H9 (cell line): ENCODE results near the gene ACTL7A. TPM values are rescaled to one million over a fixed set of nuclear protein-coding genes. Genes with fewer than 3 reads are reported as not detected.

ENCODE experiments used
- DNase-seq: peaks from one replicate; pipeline ENCODE4 v3.0.0-alpha.2; 2017
- H2AFZ ChIP-seq: one replicate; pipeline ENCODE4 v1.6.1; 2013; ENCODE audit warnings: mild to moderate bottlenecking, low read length, control low read depth, moderate library complexity
- H2AK5ac ChIP-seq: 2 replicates; pipeline ENCODE4 v1.6.1; 2013; ENCODE audit warnings: low read length, control low read depth, mixed read lengths; ENCODE audit not compliant: insufficient read length
- H2BK120ac ChIP-seq: one replicate; pipeline ENCODE4 v1.6.1; 2013; ENCODE audit warnings: low read depth, mild to moderate bottlenecking, low read length, control low read depth, inconsistent platforms; ENCODE audit not compliant: poor library complexity, severe bottlenecking
- H2BK12ac ChIP-seq: 2 replicates; pipeline ENCODE4 v1.6.1; 2013; ENCODE audit warnings: low read length, control low read depth, mixed read lengths, low read depth; ENCODE audit not compliant: insufficient read length
- H2BK15ac ChIP-seq: 2 replicates; pipeline ENCODE4 v1.6.1; 2013; ENCODE audit warnings: low read depth, low read length, control low read depth
- H2BK20ac ChIP-seq: one replicate; pipeline ENCODE4 v1.6.1; 2013; ENCODE audit warnings: low read depth, mild to moderate bottlenecking, low read length, control low read depth, inconsistent platforms; ENCODE audit not compliant: poor library complexity, severe bottlenecking
- H2BK5ac ChIP-seq: 2 replicates; pipeline ENCODE4 v1.6.1; 2013; ENCODE audit warnings: low read length, control low read depth, mixed read lengths; ENCODE audit not compliant: insufficient read length
- H3K14ac ChIP-seq: 2 replicates; pipeline ENCODE4 v1.6.1; 2013; ENCODE audit warnings: low read length, control low read depth; ENCODE audit not compliant: insufficient read depth
- H3K18ac ChIP-seq: 2 replicates; pipeline ENCODE4 v1.6.1; 2013; ENCODE audit warnings: low read depth, mild to moderate bottlenecking, mixed read lengths, low read length, control low read depth; ENCODE audit not compliant: insufficient read length
- H3K23ac ChIP-seq: 2 replicates; pipeline ENCODE4 v1.6.1; 2013; ENCODE audit warnings: low read length, control low read depth, mixed read lengths, low read depth; ENCODE audit not compliant: insufficient read length
- H3K23me2 ChIP-seq: 2 replicates; pipeline ENCODE4 v1.6.1; 2013; ENCODE audit warnings: low read depth, mild to moderate bottlenecking, mixed read lengths, low read length, control low read depth; ENCODE audit not compliant: insufficient read length, poor library complexity, severe bottlenecking
- H3K27ac ChIP-seq: 2 replicates; pipeline ENCODE4 v1.5.1; 2013; ENCODE audit warnings: low read length, control low read depth, mixed read lengths, low read depth; ENCODE audit not compliant: insufficient read length
- H3K27me3 ChIP-seq: 2 replicates; pipeline ENCODE4 v1.6.1; 2013; ENCODE audit warnings: low read length, control low read depth, inconsistent platforms; ENCODE audit not compliant: insufficient read depth
- H3K4ac ChIP-seq: 2 replicates; pipeline ENCODE4 v1.6.1; 2013; ENCODE audit warnings: low read depth, mild to moderate bottlenecking, control low read depth, inconsistent platforms, low read length, moderate library complexity
- H3K4me1 ChIP-seq: 2 replicates; pipeline ENCODE4 v1.6.1; 2013; ENCODE audit warnings: low read length, control low read depth, inconsistent platforms; ENCODE audit not compliant: insufficient read depth
- H3K4me2 ChIP-seq: 2 replicates; pipeline ENCODE4 v1.6.1; 2013; ENCODE audit warnings: low read length, control low read depth, mixed read lengths; ENCODE audit not compliant: insufficient read length, insufficient read depth
- H3K56ac ChIP-seq: 2 replicates; pipeline ENCODE4 v1.6.1; 2013; ENCODE audit warnings: low read depth, mild to moderate bottlenecking, mixed read lengths, low read length, control low read depth; ENCODE audit not compliant: insufficient read length
- H3K79me1 ChIP-seq: 2 replicates; pipeline ENCODE4 v1.6.1; 2013; ENCODE audit warnings: low read depth, mild to moderate bottlenecking, moderate library complexity, low read length, control low read depth, inconsistent platforms; ENCODE audit not compliant: insufficient read depth, poor library complexity, severe bottlenecking
- H3K79me2 ChIP-seq: 2 replicates; pipeline ENCODE4 v1.6.1; 2013; ENCODE audit warnings: low read length, control low read depth, inconsistent platforms; ENCODE audit not compliant: insufficient read depth
- H3K9ac ChIP-seq: 2 replicates; pipeline ENCODE4 v1.6.1; 2013; ENCODE audit warnings: low read length, control low read depth, mixed read lengths; ENCODE audit not compliant: insufficient read length; ENCODE audit errors: extremely low read depth
- H3K9me3 ChIP-seq: one replicate; pipeline ENCODE4 v1.6.1; 2013; ENCODE audit warnings: low read depth, low read length, inconsistent platforms; ENCODE audit not compliant: control insufficient read depth
- H3T11ph ChIP-seq: one replicate; pipeline ENCODE4 v1.6.1; 2013; ENCODE audit warnings: mild to moderate bottlenecking, low read length, control low read depth, inconsistent platforms
- H4K20me1 ChIP-seq: one replicate; pipeline ENCODE4 v1.6.1; 2013; ENCODE audit not compliant: control insufficient read depth, insufficient read length, insufficient read depth
- H4K5ac ChIP-seq: 2 replicates; pipeline ENCODE4 v1.6.1; 2013; ENCODE audit warnings: low read depth, mild to moderate bottlenecking, mixed read lengths, low read length, control low read depth; ENCODE audit not compliant: insufficient read length
- H4K8ac ChIP-seq: replicated peaks from 2 replicates; pipeline ENCODE4 v1.6.1; 2013; ENCODE audit warnings: low read length, control low read depth, mixed read lengths, low read depth; ENCODE audit not compliant: insufficient read length
- H4K91ac ChIP-seq: 2 replicates; pipeline ENCODE4 v1.6.1; 2013; ENCODE audit warnings: low read depth, mild to moderate bottlenecking, moderate library complexity, mixed read lengths, low read length, control low read depth; ENCODE audit not compliant: insufficient read length
- H3K27ac Mint-ChIP-seq, 3 experiments: 2 replicates in 2 of 3; 3 replicates in 1 of 3; pipeline ENCODE4 v1.8.0; 2020 to 2021; ENCODE audit warnings: mixed read lengths in 3 of 3, mild to moderate bottlenecking in 1 of 3, moderate library complexity in 1 of 3
- H3K27me3 Mint-ChIP-seq: 2 replicates; pipeline ENCODE4 v1.8.0; 2021; ENCODE audit warnings: low read depth, mild to moderate bottlenecking, moderate library complexity, mixed read lengths
- H3K36me3 Mint-ChIP-seq, 3 experiments: 2 replicates in 2 of 3; 3 replicates in 1 of 3; pipeline ENCODE4 v1.8.0; 2020 to 2021; ENCODE audit warnings: low read depth in 3 of 3, mixed read lengths in 3 of 3; ENCODE audit not compliant: insufficient read depth in 1 of 3
- H3K4me1 Mint-ChIP-seq, 2 experiments: 2 replicates each; pipeline ENCODE4 v1.8.0; 2020; ENCODE audit warnings: mixed read lengths in 2 of 2
- H3K4me3 Mint-ChIP-seq, 2 experiments: 2 replicates in 1 of 2; 3 replicates in 1 of 2; pipeline ENCODE4 v1.8.0; 2020 to 2021; ENCODE audit warnings: mild to moderate bottlenecking in 2 of 2, mixed read lengths in 2 of 2, moderate library complexity in 1 of 2
- H3K9me3 Mint-ChIP-seq, 2 experiments: 2 replicates in 1 of 2; 3 replicates in 1 of 2; pipeline ENCODE4 v1.8.0; 2020; ENCODE audit warnings: mild to moderate bottlenecking in 2 of 2, mixed read lengths in 2 of 2, moderate library complexity in 1 of 2
- WGBS: extraction: QIAGEN DNeasy Blood & Tissue Kit; methylation state at CpG from one replicate; pipeline ENCODE4 v1.1.7; 2013; ENCODE audit warnings: missing lambda C conversion rate, low lambda C conversion rate, mixed read lengths; ENCODE audit not compliant: insufficient read length; ENCODE audit errors: extremely low coverage; 5-methylcytosine and 5-hydroxymethylcytosine counted together
- total RNA-seq: library from RNA; stranded (reverse); gene quantifications from 2 replicates; pipeline ENCODE4 v1.2.1, GENCODE V29; 2021
- TF ChIP-seq, protein P1 (sequence below): fragments of 200-600 bp; sonication (generic); conservative IDR thresholded peaks from 3 replicates; pipeline ENCODE4 v1.8.0; 2021; ENCODE audit warnings: antibody characterized with exemption, mild to moderate bottlenecking

ACTL7A gene
- total RNA-seq, 1 experiment from 2014 or later, result not detected

DNA sequence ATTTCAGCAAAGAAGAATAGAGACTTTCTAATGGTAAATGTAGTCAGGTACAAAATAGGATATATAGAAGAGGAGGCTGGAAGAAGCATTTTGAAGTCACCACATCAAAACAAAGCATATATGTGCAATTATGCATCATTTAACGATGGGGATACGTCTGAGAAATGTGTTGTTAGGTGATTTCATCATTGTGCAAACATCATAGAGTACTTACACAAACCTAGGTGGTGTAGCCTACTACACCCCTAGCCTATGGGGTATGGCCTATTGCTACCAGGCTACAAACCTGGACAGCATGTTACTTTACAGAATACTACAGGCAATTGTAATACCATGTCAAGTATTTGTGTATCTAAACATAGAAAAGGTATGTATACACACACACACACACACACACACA lies 43.4 kb downstream of the ACTL7A start:
- Histone ChIP-seq H3K4me1 (no peaks in the 10 kb centered on the region), H2BK120ac (no peak overlapping the region), H2BK12ac (no peak overlapping the region), H2AFZ (no peak overlapping the region), H3K27ac (no peak overlapping the region), H3K23me2 (no peaks in the 10 kb centered on the region), H4K20me1 (no peaks in the 10 kb centered on the region), H3K23ac (no peak overlapping the region), H3K27me3 (no peaks in the 10 kb centered on the region), H2AK5ac (no peak overlapping the region), H2BK20ac (no peak overlapping the region), H3K56ac (no peak overlapping the region), H3K4me2 (no peak overlapping the region), H4K8ac (no peak overlapping the region), H4K91ac (no peak overlapping the region), H3K9me3 (no peaks in the 10 kb centered on the region), H3T11ph (no peak overlapping the region), H4K5ac (no peak overlapping the region), H2BK5ac (no peak overlapping the region), H3K18ac (no peak overlapping the region), H3K9ac (no peak overlapping the region), H3K14ac (no peak overlapping the region), H2BK15ac (no peak overlapping the region), H3K79me2 (no peaks in the 10 kb centered on the region), H3K4ac (no peak overlapping the region), H3K79me1 (no peaks in the 10 kb centered on the region)
- H3K4me3 Mint-ChIP-seq, result no peak overlapping the region
- no peak for DNase-seq
- TF ChIP-seq, protein P1, sequence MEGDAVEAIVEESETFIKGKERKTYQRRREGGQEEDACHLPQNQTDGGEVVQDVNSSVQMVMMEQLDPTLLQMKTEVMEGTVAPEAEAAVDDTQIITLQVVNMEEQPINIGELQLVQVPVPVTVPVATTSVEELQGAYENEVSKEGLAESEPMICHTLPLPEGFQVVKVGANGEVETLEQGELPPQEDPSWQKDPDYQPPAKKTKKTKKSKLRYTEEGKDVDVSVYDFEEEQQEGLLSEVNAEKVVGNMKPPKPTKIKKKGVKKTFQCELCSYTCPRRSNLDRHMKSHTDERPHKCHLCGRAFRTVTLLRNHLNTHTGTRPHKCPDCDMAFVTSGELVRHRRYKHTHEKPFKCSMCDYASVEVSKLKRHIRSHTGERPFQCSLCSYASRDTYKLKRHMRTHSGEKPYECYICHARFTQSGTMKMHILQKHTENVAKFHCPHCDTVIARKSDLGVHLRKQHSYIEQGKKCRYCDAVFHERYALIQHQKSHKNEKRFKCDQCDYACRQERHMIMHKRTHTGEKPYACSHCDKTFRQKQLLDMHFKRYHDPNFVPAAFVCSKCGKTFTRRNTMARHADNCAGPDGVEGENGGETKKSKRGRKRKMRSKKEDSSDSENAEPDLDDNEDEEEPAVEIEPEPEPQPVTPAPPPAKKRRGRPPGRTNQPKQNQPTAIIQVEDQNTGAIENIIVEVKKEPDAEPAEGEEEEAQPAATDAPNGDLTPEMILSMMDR, result no peak
- H3K36me3 Mint-ChIP-seq, result peaks cover 12 to 71% (median 61%) of the 10 kb centered on the region in 3 experiments; a peak in 6 of 7 replicates
- WGBS, result no CpG with 5 or more reads among the region's 2 CpGs
- H3K4me1 Mint-ChIP-seq, result no peaks in the 10 kb centered on the region
- H3K27me3 Mint-ChIP-seq, result no peaks in the 10 kb centered on the region
- H3K27ac Mint-ChIP-seq, result no peak overlapping the region
- no peaks in the 10 kb centered on the region for H3K9me3 Mint-ChIP-seq
